Measurements from ENCODE around the gene PKP4. TPM values are rescaled to one million over a fixed set of nuclear protein-coding genes. Genes with fewer than 3 reads are reported as not detected.

Gene PKP4
- total RNA-seq, 2 experiments from 2014 or later, result 68.7 to 73.2 TPM

- CTCF ChIA-PET (ENCODE audit: unreplicated experiment), result no interaction called here
- Histone ChIP-seq H3K27ac (ENCODE audit: low read depth, low read length, poor library complexity, severe bottlenecking) (no peak overlapping the region), H3K4me1 (ENCODE audit: insufficient read depth, low read length, poor library complexity, severe bottlenecking) (no peaks in the 10 kb centered on the region), H3K79me2 (ENCODE audit: insufficient read depth, low read depth, low read length) (no peaks in the 10 kb centered on the region), H3K4me2 (ENCODE audit: low read length) (no peak overlapping the region), H3K36me3 (ENCODE audit: insufficient read depth, low read length) (no peaks in the 10 kb centered on the region), H2AFZ (ENCODE audit: low read length) (no peak overlapping the region), H3K9me2 (ENCODE audit: insufficient read depth, low read length) (no peaks in the 10 kb centered on the region), H3K4me3 (ENCODE audit: low read depth, low read length, poor library complexity, severe bottlenecking) (no peak overlapping the region), H4K20me1 (ENCODE audit: insufficient read depth, low read length) (no peaks in the 10 kb centered on the region), H3K9me3 (ENCODE audit: low read length) (no peaks in the 10 kb centered on the region)
- intact Hi-C loops (cut with micrococcal nuclease; ENCODE audit: unreplicated experiment), result no loop called here
- POLR2A ChIA-PET, result no interaction called here
- no TSS peak for BruUV-seq (replicated peaks)
- DNase-seq (ENCODE audit: low spot score), result no peak
- no peak for TF ChIP-seq EZH2phosphoT487 (IDR thresholded peaks at IDR 0.05; ENCODE audit: borderline replicate concordance, low read depth, low read length)
- no peak for TF ChIP-seq CTCF (conservative IDR thresholded peaks at IDR 0.05; ENCODE audit: low read length)
Observed at GRCh38 chr2:158715357-158715756, 258.6 kb downstream of the PKP4 start.

- BruUV-seq (replicated peaks), result no TSS peak
- H3K4me1 ChIP-seq (ENCODE audit: insufficient read depth, low read length, poor library complexity, severe bottlenecking), result no peaks in the 10 kb centered on the region
- no peak for DNase-seq (ENCODE audit: low spot score)
- POLR2A ChIA-PET, result interaction anchor here (0.6 kb wide), 1 partner anchor 1397 kb away, joined by 4 read pairs; no protein-coding TSS in a partner anchor
- no peak overlapping the region for H3K4me3 ChIP-seq (ENCODE audit: low read depth, low read length, poor library complexity, severe bottlenecking)
- H3K79me2 ChIP-seq (ENCODE audit: insufficient read depth, low read depth, low read length), result no peaks in the 10 kb centered on the region
- no peaks in the 10 kb centered on the region for H3K9me2 ChIP-seq (ENCODE audit: insufficient read depth, low read length)
- CTCF ChIA-PET (ENCODE audit: unreplicated experiment), result no interaction called here
- TF ChIP-seq CTCF (conservative IDR thresholded peaks at IDR 0.05; ENCODE audit: low read length) (no peak), EZH2phosphoT487 (IDR thresholded peaks at IDR 0.05; ENCODE audit: borderline replicate concordance, low read depth, low read length) (no peak)
- H3K4me2 ChIP-seq (ENCODE audit: low read length), result no peak overlapping the region
- no peaks in the 10 kb centered on the region for H3K9me3 ChIP-seq (ENCODE audit: low read length)
- H3K36me3 ChIP-seq (ENCODE audit: insufficient read depth, low read length), result no peaks in the 10 kb centered on the region
- H3K27ac ChIP-seq (ENCODE audit: low read depth, low read length, poor library complexity, severe bottlenecking), result no peak overlapping the region
- H4K20me1 ChIP-seq (ENCODE audit: insufficient read depth, low read length), result no peaks in the 10 kb centered on the region
- H2AFZ ChIP-seq (ENCODE audit: low read length), result no peak overlapping the region
- intact Hi-C loops (cut with micrococcal nuclease; ENCODE audit: unreplicated experiment), result no loop called here
Observed at GRCh38 chr2:158716121-158716791, 259.5 kb downstream of the PKP4 start.

- BruUV-seq (replicated peaks), result no TSS peak
- Histone ChIP-seq H3K27ac (ENCODE audit: low read depth, low read length, poor library complexity, severe bottlenecking) (no peak overlapping the region), H3K4me3 (ENCODE audit: low read depth, low read length, poor library complexity, severe bottlenecking) (no peak overlapping the region), H3K79me2 (ENCODE audit: insufficient read depth, low read depth, low read length) (no peaks in the 10 kb centered on the region), H3K4me1 (ENCODE audit: insufficient read depth, low read length, poor library complexity, severe bottlenecking) (no peaks in the 10 kb centered on the region), H3K9me2 (ENCODE audit: insufficient read depth, low read length) (no peaks in the 10 kb centered on the region), H3K9me3 (ENCODE audit: low read length) (no peaks in the 10 kb centered on the region), H4K20me1 (ENCODE audit: insufficient read depth, low read length) (no peaks in the 10 kb centered on the region), H2AFZ (ENCODE audit: low read length) (no peak overlapping the region), H3K4me2 (ENCODE audit: low read length) (no peak overlapping the region), H3K36me3 (ENCODE audit: insufficient read depth, low read length) (no peaks in the 10 kb centered on the region)
- DNase-seq (ENCODE audit: low spot score), result no peak
- POLR2A ChIA-PET, result interaction anchor here (0.6 kb wide), 1 partner anchor 1396 kb away, joined by 4 read pairs; no protein-coding TSS in a partner anchor
- CTCF ChIA-PET (ENCODE audit: unreplicated experiment), result no interaction called here
- no peak for TF ChIP-seq EZH2phosphoT487 (IDR thresholded peaks at IDR 0.05; ENCODE audit: borderline replicate concordance, low read depth, low read length)
- intact Hi-C loops (cut with micrococcal nuclease; ENCODE audit: unreplicated experiment), result no loop called here
Observed at GRCh38 chr2:158716921-158717320, 260.2 kb downstream of the PKP4 start.

Measured in OCI-LY7 (cell line).